Effector memory CD8-positive, alpha-beta T cell (primary cell): Measurements from ENCODE around the gene RABGAP1L.
"Not testable (repeated sequence)": the region's sequence is repeated elsewhere in the genome, so short reads cannot be mapped to it uniquely, and the experiment has no call there.

Experiments used
- ATAC-seq: fragments of 150-1000 bp; cut with Tn5 transposase; replicated peaks from 2 replicates; pipeline ENCODE4 v1.10.0; 2021; ENCODE audit warnings: mild to moderate bottlenecking, moderate library complexity
- DNase-seq, 3 experiments: peaks; one replicate each; pipeline ENCODE4 v3.0.0; 2021
- H3K27ac Mint-ChIP-seq, 2 donors: one replicate each; pipeline ENCODE4 v1.8.0; 2022; ENCODE audit warnings: mild to moderate bottlenecking in 2 of 2, mixed read lengths in 2 of 2, moderate library complexity in 2 of 2
- H3K27me3 Mint-ChIP-seq, 2 donors: one replicate each; pipeline ENCODE4 v1.8.0; 2022; ENCODE audit warnings: mixed read lengths in 2 of 2
- H3K36me3 Mint-ChIP-seq: one replicate; pipeline ENCODE4 v1.8.0; 2022; ENCODE audit warnings: mild to moderate bottlenecking, moderate library complexity, mixed read lengths; ENCODE audit not compliant: insufficient read depth
- H3K4me1 Mint-ChIP-seq, 2 donors: one replicate each; pipeline ENCODE4 v1.8.0; 2022; ENCODE audit warnings: low read depth in 2 of 2, mixed read lengths in 2 of 2
- H3K4me3 Mint-ChIP-seq, 2 donors: one replicate each; pipeline ENCODE4 v1.8.0; 2022; ENCODE audit warnings: mild to moderate bottlenecking in 2 of 2, mixed read lengths in 2 of 2, moderate library complexity in 2 of 2
- H3K9me3 Mint-ChIP-seq, 2 donors: one replicate each; pipeline ENCODE4 v1.8.0; 2022; ENCODE audit warnings: mixed read lengths in 2 of 2

The RABGAP1L gene

GRCh38 chr1:174243451-174244000, 84.2 kb downstream of the RABGAP1L start:
- DNase-seq (no peak), ATAC-seq (no peak)
- H3K9me3 Mint-ChIP-seq, result no peaks in the 10 kb centered on the region
- H3K4me1 Mint-ChIP-seq, result peaks cover 6 to 21% of the 10 kb centered on the region in 2 donors
- peaks cover 41% of the 10 kb centered on the region for H3K36me3 Mint-ChIP-seq
- H3K4me3 Mint-ChIP-seq, result no peak overlapping the region
- no peaks in the 10 kb centered on the region for H3K27me3 Mint-ChIP-seq
- no peak overlapping the region for H3K27ac Mint-ChIP-seq

GRCh38 chr1:174244017-174244416, 84.7 kb downstream of the RABGAP1L start:
- Mint-ChIP-seq H3K4me1 (peaks cover 6 to 19% of the 10 kb centered on the region in 2 donors), H3K27ac (no peak overlapping the region), H3K9me3 (no peaks in the 10 kb centered on the region), H3K4me3 (no peak overlapping the region), H3K27me3 (no peaks in the 10 kb centered on the region), H3K36me3 (peaks cover 41% of the 10 kb centered on the region)
- ATAC-seq (no peak), DNase-seq (no peak)

GRCh38 chr1:174247472-174247871, 88.2 kb downstream of the RABGAP1L start:
- Mint-ChIP-seq H3K27me3 (no peaks in the 10 kb centered on the region), H3K36me3 (peaks cover 47% of the 10 kb centered on the region), H3K4me3 (no peak overlapping the region), H3K9me3 (no peaks in the 10 kb centered on the region), H3K27ac (no peak overlapping the region), H3K4me1 (peaks cover 2 to 14% of the 10 kb centered on the region in 2 donors)
- DNase-seq, result no peak
- no peak for ATAC-seq

- Mint-ChIP-seq H3K27ac (peak overlapping the region in 1 of 2 donors; percentile 64), H3K4me3 (no peak overlapping the region)
- ATAC-seq, result no peak
Observed at GRCh38 chr1:174248041-174248440, 88.7 kb downstream of the RABGAP1L start.

GRCh38 chr1:174256386-174256785, 97.1 kb downstream of the RABGAP1L start:
- peak overlapping the region in 1 of 2 donors; percentile 1 for H3K27ac Mint-ChIP-seq
- peaks cover 24% of the 10 kb centered on the region for H3K36me3 Mint-ChIP-seq
- not testable (repeated sequence) for H3K27me3 Mint-ChIP-seq, H3K4me1 Mint-ChIP-seq, H3K9me3 Mint-ChIP-seq, DNase-seq, ATAC-seq, H3K4me3 Mint-ChIP-seq

More at GRCh38 chr1:174248041-174248440, 88.7 kb downstream of the RABGAP1L start:
- Mint-ChIP-seq H3K9me3 (no peaks in the 10 kb centered on the region), H3K4me1 (peaks cover 0 to 9% of the 10 kb centered on the region in 2 donors), H3K27me3 (no peaks in the 10 kb centered on the region), H3K36me3 (peaks cover 43% of the 10 kb centered on the region)
- no peak for DNase-seq

- DNase-seq (peak; percentile 23 to 50 (median 26)), ATAC-seq (peak; percentile 64)
- no peaks in the 10 kb centered on the region for H3K27me3 Mint-ChIP-seq
- H3K4me1 Mint-ChIP-seq, result peaks cover 0 to 4% of the 10 kb centered on the region in 2 donors
- H3K4me3 Mint-ChIP-seq, result no peak overlapping the region
- no peak overlapping the region for H3K27ac Mint-ChIP-seq
- H3K36me3 Mint-ChIP-seq, result peaks cover 18% of the 10 kb centered on the region
- no peaks in the 10 kb centered on the region for H3K9me3 Mint-ChIP-seq
Observed at GRCh38 chr1:174258148-174258550, 98.8 kb downstream of the RABGAP1L start.

- H3K27ac Mint-ChIP-seq, result peak overlapping the region in 1 of 2 donors; percentile 55
- no peaks in the 10 kb centered on the region for H3K9me3 Mint-ChIP-seq
- peaks cover 2% of the 10 kb centered on the region for H3K36me3 Mint-ChIP-seq
- peaks cover 4% of the 10 kb centered on the region in 2 donors for H3K4me1 Mint-ChIP-seq
- DNase-seq (no peak), ATAC-seq (peak; percentile 58)
- no peaks in the 10 kb centered on the region for H3K27me3 Mint-ChIP-seq
- no peak overlapping the region for H3K4me3 Mint-ChIP-seq
Observed at GRCh38 chr1:174262349-174263241, 103.3 kb downstream of the RABGAP1L start.

GRCh38 chr1:174265282-174265681, 106.0 kb downstream of the RABGAP1L start:
- peak overlapping the region in 1 of 2 donors; percentile 73 for H3K27ac Mint-ChIP-seq
- no peaks in the 10 kb centered on the region for H3K27me3 Mint-ChIP-seq
- DNase-seq, result no peak
- ATAC-seq, result no peak
- peaks cover 15% of the 10 kb centered on the region for H3K36me3 Mint-ChIP-seq
- H3K4me3 Mint-ChIP-seq, result no peak overlapping the region
- H3K4me1 Mint-ChIP-seq, result peaks cover 4% of the 10 kb centered on the region in 2 donors
- H3K9me3 Mint-ChIP-seq, result no peaks in the 10 kb centered on the region

GRCh38 chr1:174266476-174266875, 107.2 kb downstream of the RABGAP1L start:
- Mint-ChIP-seq H3K4me3 (no peak overlapping the region), H3K36me3 (peaks cover 15% of the 10 kb centered on the region), H3K4me1 (peaks cover 4% of the 10 kb centered on the region in 2 donors), H3K27me3 (no peaks in the 10 kb centered on the region), H3K27ac (no peak overlapping the region), H3K9me3 (no peaks in the 10 kb centered on the region)
- ATAC-seq (no peak), DNase-seq (no peak)

- peak overlapping the region in 1 of 2 donors; percentile 1 for H3K27ac Mint-ChIP-seq
- ATAC-seq, result no peak
Observed at GRCh38 chr1:174266991-174267612, 107.8 kb downstream of the RABGAP1L start.

GRCh38 chr1:174269989-174270651, 110.8 kb downstream of the RABGAP1L start:
- peaks cover 15% of the 10 kb centered on the region for H3K36me3 Mint-ChIP-seq
- no peaks in the 10 kb centered on the region for H3K27me3 Mint-ChIP-seq
- no peak overlapping the region for H3K4me3 Mint-ChIP-seq
- no peaks in the 10 kb centered on the region for H3K4me1 Mint-ChIP-seq
- H3K27ac Mint-ChIP-seq, result peak overlapping the region in 1 of 2 donors; percentile 22
- DNase-seq (no peak), ATAC-seq (no peak)
- H3K9me3 Mint-ChIP-seq, result no peaks in the 10 kb centered on the region

More at GRCh38 chr1:174266991-174267612, 107.8 kb downstream of the RABGAP1L start:
- Mint-ChIP-seq H3K9me3 (no peaks in the 10 kb centered on the region), H3K36me3 (peaks cover 15% of the 10 kb centered on the region), H3K4me3 (no peak overlapping the region), H3K27me3 (no peaks in the 10 kb centered on the region), H3K4me1 (peaks cover 4% of the 10 kb centered on the region in 2 donors)
- DNase-seq, result no peak

GRCh38 chr1:174273190-174273589, 113.9 kb downstream of the RABGAP1L start:
- peaks cover 13% of the 10 kb centered on the region for H3K36me3 Mint-ChIP-seq
- no peak overlapping the region for H3K4me3 Mint-ChIP-seq
- no peak for DNase-seq
- H3K9me3 Mint-ChIP-seq, result no peaks in the 10 kb centered on the region
- H3K27me3 Mint-ChIP-seq, result no peaks in the 10 kb centered on the region
- no peaks in the 10 kb centered on the region for H3K4me1 Mint-ChIP-seq
- ATAC-seq, result no peak
- no peak overlapping the region for H3K27ac Mint-ChIP-seq

GRCh38 chr1:174273776-174274175, 114.5 kb downstream of the RABGAP1L start:
- Mint-ChIP-seq H3K9me3 (no peaks in the 10 kb centered on the region), H3K36me3 (peaks cover 12% of the 10 kb centered on the region), H3K4me3 (no peak overlapping the region), H3K27ac (no peak overlapping the region), H3K27me3 (no peaks in the 10 kb centered on the region), H3K4me1 (no peaks in the 10 kb centered on the region)
- DNase-seq, result no peak
- ATAC-seq, result no peak
